Measurements from ENCODE around the gene CYP2W1. TPM values are rescaled to one million over a fixed set of nuclear protein-coding genes. Genes with fewer than 3 reads are reported as not detected.

The CYP2W1 gene
- total RNA-seq, 1 experiment from 2014 or later: not detected

GRCh38 chr7:973312-973711 is 9.7 kb upstream of the CYP2W1 start:
- Histone ChIP-seq H3K27me3 (ENCODE audit: low read length) (no peaks in the 10 kb centered on the region), H4K20me1 (ENCODE audit: low read length) (peaks cover 24% of the 10 kb centered on the region), H3K4me1 (ENCODE audit: insufficient read depth, low read length) (0 out of 2 replicates have a peak, but pooled peaks cover 4% of the 10 kb centered on the region), H2AFZ (ENCODE audit: low read length) (no peak overlapping the region), H3K79me2 (ENCODE audit: low read length) (peaks cover 45% of the 10 kb centered on the region), H3F3A (ENCODE audit: low read length, unreplicated experiment) (no peaks in the 10 kb centered on the region), H3K9ac (ENCODE audit: low read length) (no peak overlapping the region), H3K36me3 (ENCODE audit: low read depth, low read length) (peaks cover 35% of the 10 kb centered on the region), H3K4me3 (ENCODE audit: low read length) (no peak overlapping the region), H3K9me2 (replicated peaks; ENCODE audit: low read length) (no peaks in the 10 kb centered on the region), H3K27ac (ENCODE audit: low read length) (no peak overlapping the region), H3K4me2 (ENCODE audit: low read length) (peak overlapping the region; percentile 6; the same call in 1 of the 2 replicates), H3K9me3 (ENCODE audit: low read length) (no peaks in the 10 kb centered on the region)
- no TSS peak for BruUV-seq (replicated peaks)
- no peak for DNase-seq
- ATAC-seq: no peak
- intact Hi-C loops (cut with micrococcal nuclease): no loop called here
- ChIA-PET CTCF (interaction anchor here (0.6 kb wide), 1 partner anchor 13 kb away, joined by 3 read pairs; no protein-coding TSS in a partner anchor), POLR2A (ENCODE audit: unreplicated experiment) (interaction anchor here (0.6 kb wide), 1 partner anchor 83 kb away, joined by 4 read pairs; no protein-coding TSS in a partner anchor)
- no peak for TF ChIP-seq CTCF (conservative IDR thresholded peaks at IDR 0.05; ENCODE audit: low read depth, low read length)

- Histone ChIP-seq H3K4me1 (ENCODE audit: insufficient read depth, low read length) (0 out of 2 replicates have a peak, but pooled peaks cover 4% of the 10 kb centered on the region), H3K4me2 (ENCODE audit: low read length) (peak overlapping the region; percentile 86), H3F3A (ENCODE audit: low read length, unreplicated experiment) (no peaks in the 10 kb centered on the region), H3K27ac (ENCODE audit: low read length) (no peak overlapping the region), H4K20me1 (ENCODE audit: low read length) (peaks cover 24% of the 10 kb centered on the region), H3K27me3 (ENCODE audit: low read length) (no peaks in the 10 kb centered on the region), H3K4me3 (ENCODE audit: low read length) (peak overlapping the region; percentile 93), H3K9me3 (ENCODE audit: low read length) (no peaks in the 10 kb centered on the region), H3K9ac (ENCODE audit: low read length) (peak overlapping the region; percentile 97), H3K9me2 (replicated peaks; ENCODE audit: low read length) (no peaks in the 10 kb centered on the region), H3K36me3 (ENCODE audit: low read depth, low read length) (peaks cover 26% of the 10 kb centered on the region), H3K79me2 (ENCODE audit: low read length) (peaks cover 45% of the 10 kb centered on the region), H2AFZ (ENCODE audit: low read length) (no peak overlapping the region)
- TF ChIP-seq EZH2phosphoT487 (IDR thresholded peaks at IDR 0.05; ENCODE audit: borderline replicate concordance, low read length) (no peak), CTCF (conservative IDR thresholded peaks at IDR 0.05; ENCODE audit: low read depth, low read length) (no peak), EZH2 (IDR thresholded peaks at IDR 0.05; ENCODE audit: low read length, unreplicated experiment) (no peak)
- DNase-seq: no peak
- POLR2A ChIA-PET (ENCODE audit: unreplicated experiment): no interaction called here
- BruUV-seq (replicated peaks): no TSS peak
- intact Hi-C loops (cut with micrococcal nuclease): no loop called here
- ATAC-seq: no peak
- CTCF ChIA-PET: interaction anchor here (0.6 kb wide), 3 partner anchors 18 to 162 kb away, joined by 3 to 4 read pairs (median 3); no protein-coding TSS in a partner anchor
These were observed 8.8 kb upstream of the CYP2W1 start for GRCh38 chr7:974172-974571.

Measured in PC-3 (cell line).